HG02943 (cell line): ENCODE results near the gene MYL6B.
"Not testable (repeated sequence)": the region's sequence is repeated elsewhere in the genome, so short reads cannot be mapped to it uniquely, and the experiment has no call there.

Experiments
- ATAC-seq: cut with Tn5 transposase; IDR thresholded peaks from one replicate; pipeline ENCODE4 v1.9.1; 2021; ENCODE audit warnings: mild to moderate bottlenecking, low read depth, moderate library complexity; ENCODE audit not compliant: unreplicated experiment

Gene MYL6B

DNA sequence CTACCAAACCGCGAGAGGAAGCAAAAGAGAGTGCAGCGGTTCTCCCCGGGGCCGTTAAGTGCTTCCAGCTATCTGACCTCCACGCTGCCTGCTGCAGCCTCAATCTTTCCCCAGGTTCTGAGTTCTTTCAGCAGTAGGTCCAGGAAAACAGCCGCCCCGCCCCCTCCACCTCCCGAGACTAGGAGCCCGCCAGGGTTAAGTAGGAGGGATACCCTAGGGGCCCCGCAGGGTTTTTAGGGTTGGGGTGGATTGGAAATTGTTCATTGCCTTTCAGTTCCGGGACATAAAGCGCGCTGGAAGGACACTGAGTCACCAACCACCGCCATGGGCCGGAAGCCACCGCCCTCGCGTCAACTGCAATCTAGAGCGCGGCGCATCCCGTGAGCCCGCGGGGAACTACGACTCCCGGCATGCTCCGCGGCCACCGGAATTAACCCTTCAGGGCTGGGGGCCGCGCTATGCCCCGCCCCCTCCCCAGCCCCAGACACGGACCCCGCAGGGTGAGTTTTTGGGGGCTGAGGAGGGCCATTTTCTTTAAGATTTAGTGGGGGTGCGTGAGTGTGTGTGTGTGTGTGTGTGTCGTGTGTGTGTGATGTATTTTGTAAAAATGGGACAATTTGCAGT lies at the start of gene MYL6B:
Gene MYL6B, plus strand, starts transcription at position 456 of the 624 bp plus-strand sequence. CDS start 1,332 bp downstream, outside the sequence.
- peak; percentile 81 for ATAC-seq

DNA sequence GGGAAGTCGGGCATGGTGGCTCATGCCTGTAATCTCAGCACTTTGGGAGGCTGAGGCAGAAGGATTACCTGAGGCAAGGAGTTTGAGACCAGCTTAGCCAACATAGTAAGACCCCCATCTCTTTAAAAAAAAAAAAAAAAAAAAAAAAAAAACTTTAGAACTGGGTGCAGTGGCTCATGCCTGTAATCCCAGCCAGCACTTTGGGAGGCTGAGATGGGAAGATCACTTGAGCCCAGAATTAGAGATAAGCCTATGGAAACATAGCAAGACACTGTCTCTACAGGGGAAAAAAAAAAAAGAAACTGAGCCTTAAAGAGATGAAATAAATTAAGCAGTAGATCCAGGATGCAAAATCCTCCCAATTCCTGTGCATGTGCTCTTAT lies 49.7 kb upstream of the MYL6B start:
- no peak for ATAC-seq

DNA sequence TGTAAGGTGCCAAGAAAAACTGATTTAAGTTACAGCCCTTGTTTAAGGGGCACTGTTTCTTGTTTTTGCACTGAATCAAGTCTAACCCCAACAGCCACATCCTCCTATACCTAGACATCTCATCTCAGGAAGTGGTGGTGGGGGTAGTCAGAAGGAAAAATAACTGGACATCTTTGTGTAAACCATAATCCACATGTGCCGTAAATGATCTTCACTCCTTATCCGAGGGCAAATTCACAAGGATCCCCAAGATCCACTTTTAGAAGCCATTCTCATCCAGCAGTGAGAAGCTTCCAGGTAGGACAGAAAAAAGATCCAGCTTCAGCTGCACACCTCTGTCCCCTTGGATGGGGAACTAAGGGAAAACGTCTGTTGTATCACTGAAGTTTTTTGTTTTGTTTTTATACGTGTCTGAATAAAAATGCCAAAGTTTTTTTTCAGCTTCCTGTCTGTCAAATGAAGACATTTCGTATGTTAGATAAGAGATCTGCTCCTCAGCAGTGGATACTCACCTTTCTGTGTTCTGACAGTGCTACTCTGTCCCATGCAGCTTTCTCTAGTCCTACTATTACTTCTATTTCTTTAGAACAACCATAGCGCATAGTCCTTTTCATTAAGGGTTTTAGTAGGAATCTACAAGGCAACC lies 49.2 kb upstream of the MYL6B start:
- no peak for ATAC-seq

GRCh38 chr12:56103823-56104108 lies 48.6 kb upstream of the MYL6B start:
- no peak for ATAC-seq

- ATAC-seq, result peak; percentile 88
Observed at GRCh38 chr12:56104109-56104814, 48.1 kb upstream of the MYL6B start, which contains the start of gene PA2G4. Gene PA2G4 (plus strand): TSS chr12:56104559. CDS start chr12:56104738, 179 bp downstream.

- ATAC-seq, result peak; percentile 10
Observed at GRCh38 chr12:56104815-56105608, 47.4 kb upstream of the MYL6B start.

DNA sequence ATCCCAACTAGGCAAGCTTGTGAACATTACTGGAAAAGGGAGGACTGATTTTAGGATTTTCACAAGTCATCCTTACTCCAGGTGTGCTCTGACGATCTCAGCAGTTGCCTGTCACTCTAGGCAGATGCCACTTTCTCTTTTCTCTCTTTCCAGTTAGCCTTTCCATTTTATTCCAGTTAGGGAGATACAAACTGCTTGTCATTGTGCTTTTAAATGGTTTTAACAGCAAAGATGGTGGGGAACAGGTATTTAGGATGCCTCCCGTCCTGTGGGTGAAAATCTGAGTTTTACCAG lies 46.8 kb upstream of the MYL6B start:
- ATAC-seq, result no peak

DNA sequence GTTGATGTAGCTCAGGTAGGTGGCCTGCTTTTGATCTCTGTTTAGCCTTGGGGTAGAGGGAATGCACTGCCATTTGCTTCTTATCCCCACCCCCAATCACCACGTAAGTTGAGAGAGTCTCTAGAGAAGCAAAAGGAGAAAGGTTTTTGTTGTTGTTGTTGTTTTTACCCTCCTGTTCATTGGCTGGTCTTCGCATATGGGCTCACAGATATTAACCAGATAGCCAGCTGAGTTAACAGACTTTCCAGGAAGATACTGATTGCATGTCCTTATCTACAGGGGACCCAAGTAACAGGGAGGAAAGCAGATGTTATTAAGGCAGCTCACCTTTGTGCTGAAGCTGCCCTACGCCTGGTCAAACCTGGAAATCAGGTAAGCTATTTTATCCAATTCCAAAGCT lies 45.1 kb upstream of the MYL6B start:
- ATAC-seq, result no peak

DNA sequence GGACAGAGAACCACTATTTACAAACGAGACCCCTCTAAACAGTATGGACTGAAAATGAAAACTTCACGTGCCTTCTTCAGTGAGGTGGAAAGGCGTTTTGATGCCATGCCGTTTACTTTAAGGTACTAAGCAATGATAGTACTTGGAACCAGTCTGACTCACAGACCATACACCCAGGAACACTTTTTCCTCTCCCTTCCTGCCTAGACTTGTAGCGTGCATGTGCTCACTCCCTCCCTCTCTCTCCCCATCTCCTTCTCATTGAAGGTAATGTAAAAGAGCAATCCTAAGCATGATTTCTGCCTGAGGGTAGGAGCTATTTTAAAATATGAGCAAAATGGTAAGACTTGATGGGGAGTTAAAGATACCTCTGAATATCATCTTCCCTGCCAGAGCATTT lies 41.8 kb upstream of the MYL6B start:
- ATAC-seq, result no peak

GRCh38 chr12:56114084-56114483 lies 38.3 kb upstream of the MYL6B start:
- ATAC-seq, result no peak

GRCh38 chr12:56115329-56115728 lies 37.1 kb upstream of the MYL6B start:
- no peak for ATAC-seq

- no peak for ATAC-seq
Observed at GRCh38 chr12:56116267-56117081, 35.9 kb upstream of the MYL6B start, which contains the start of gene RPL41. Gene RPL41 (plus strand): TSS chr12:56116633.

DNA sequence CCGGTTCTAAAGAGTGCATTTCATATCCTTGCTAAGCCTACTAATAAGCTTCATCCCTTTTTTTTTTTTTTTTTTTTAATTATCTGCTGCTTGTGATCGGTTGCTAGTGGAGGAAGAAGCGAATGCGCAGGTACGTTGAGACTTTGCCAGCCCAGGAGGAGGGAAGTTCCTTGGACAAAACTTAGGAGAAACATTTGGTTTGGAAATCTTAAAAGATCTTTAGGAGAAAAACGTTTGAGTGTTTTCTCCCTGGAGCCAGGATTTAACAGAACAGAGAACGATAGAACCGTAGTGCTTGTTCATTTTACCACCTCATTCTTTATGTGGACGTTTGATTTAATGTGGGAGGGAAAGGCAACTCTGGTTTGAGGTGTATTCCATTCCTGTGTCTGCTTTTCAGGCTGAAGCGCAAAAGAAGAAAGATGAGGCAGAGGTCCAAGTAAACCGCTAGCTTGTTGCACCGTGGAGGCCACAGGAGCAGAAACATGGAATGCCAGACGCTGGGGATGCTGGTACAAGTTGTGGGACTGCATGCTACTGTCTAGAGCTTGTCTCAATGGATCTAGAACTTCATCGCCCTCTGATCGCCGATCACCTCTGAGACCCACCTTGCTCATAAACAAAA lies 35.2 kb upstream of the MYL6B start:
- not testable (repeated sequence) for ATAC-seq

DNA sequence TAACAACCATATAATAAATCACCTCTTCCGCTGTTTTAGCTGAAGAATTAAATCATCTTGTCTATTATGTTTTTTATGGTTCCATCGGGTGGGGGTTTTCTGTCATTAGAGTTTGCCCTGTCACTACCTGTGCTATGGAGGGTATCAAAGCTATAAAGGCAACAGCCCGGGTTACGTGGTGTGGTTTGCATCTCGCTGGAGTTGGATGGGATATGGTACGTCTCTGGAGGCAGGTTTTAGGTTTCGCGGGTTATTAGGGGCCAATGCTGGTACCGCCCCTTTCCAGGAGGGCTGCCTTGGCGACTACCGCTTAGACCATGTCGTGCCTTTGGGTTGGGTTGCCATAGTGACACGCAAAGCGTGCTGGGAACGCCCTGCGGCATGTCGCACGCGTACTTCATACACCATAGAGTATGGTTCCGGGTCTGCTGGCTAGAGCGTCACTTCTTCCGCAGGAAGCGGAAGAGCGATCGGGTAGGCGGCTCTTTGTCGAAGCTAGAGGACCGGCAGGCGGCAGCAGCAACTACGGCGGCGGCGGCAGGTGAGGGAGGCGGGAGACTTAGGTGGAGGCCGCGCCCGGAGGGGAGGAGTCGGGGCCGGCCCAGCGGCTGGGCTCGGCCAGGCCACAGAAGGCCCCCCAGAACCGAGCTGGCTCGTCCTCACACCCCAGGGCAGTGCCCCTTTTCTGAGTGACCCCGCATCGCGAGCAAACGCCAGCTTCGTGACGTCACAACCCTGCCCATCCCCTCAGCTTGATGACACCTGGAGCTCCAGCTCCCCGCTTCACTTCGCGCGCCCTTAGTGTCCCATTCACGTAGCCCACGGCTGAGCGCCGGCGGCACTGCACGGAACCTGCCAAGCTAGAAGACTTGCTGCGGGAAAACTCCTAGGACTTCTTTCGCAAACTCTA lies 34.4 kb upstream of the MYL6B start, which contains the start of gene ZC3H10:
Gene ZC3H10, plus strand, starts transcription at position 489 of the 910 bp plus-strand sequence. CDS start 2,297 bp downstream, outside the sequence.
- peak; percentile 79 for ATAC-seq

DNA sequence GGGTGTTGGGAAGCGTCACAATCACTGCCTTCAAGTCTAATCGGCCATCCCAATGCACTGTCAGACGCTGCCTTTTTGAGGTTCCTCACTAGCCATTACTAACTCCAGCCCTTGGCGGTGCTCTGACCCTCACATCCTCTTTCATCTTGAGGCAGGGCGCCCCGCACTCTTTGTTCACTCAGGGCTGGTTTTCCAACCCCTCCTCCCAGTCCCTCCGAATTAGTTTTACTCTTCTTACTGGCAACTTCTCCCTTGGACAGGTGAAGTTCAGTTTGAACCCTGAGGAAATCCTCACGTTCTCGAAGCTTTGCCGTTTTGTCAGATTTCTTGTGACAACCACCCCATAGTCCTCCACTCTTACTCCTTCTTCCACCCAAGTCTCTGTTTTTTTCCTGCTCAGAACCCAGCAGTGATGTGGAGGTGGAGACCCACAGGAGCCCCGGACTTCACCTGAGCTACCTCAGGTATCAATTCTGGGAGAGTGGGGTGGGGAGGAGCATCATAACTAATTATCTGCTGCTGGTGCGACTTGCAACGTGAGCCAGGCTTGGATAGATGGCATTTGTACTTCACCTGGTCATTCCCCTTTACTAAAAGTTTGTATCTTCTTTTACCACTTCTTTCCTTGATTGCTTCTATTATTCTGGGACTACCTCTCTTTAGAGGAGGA lies 33.6 kb upstream of the MYL6B start:
- peak; percentile 3 for ATAC-seq

- no peak for ATAC-seq
Observed at GRCh38 chr12:56119361-56119796, 33.0 kb upstream of the MYL6B start.

GRCh38 chr12:56120158-56120846 lies 32.1 kb upstream of the MYL6B start:
- no peak for ATAC-seq
